GM12878 (cell line): Measurements from ENCODE around the gene TMEM40. TPM values are rescaled to one million over a fixed set of nuclear protein-coding genes. Genes with fewer than 3 reads are reported as not detected.

Experiments used
- ATAC-seq: fragments of 200-7000 bp; cut with Tn5 transposase; 3 replicates; pipeline ENCODE4 v1.9.1; 2020; ENCODE audit warnings: mild to moderate bottlenecking, moderate library complexity
- BruUV-seq: library from RNA; stranded (reverse); fragments of 400-500 nt; replicated peaks from 2 replicates; lab custom pipeline; 2021; lab: Mats Ljungman, UMichigan
- CTCF ChIA-PET: fragments of 300-600 bp; sonication (Branson Sonifier 250); formaldehyde crosslinking; extraction: SDS; loops from one replicate; lab custom pipeline; 2021; ENCODE audit warnings: inconsistent platforms; lab: Yijun Ruan, JAX
- POLR2A ChIA-PET: fragments of 350-600 bp; formaldehyde crosslinking; extraction: SDS; loops from one replicate; lab custom pipeline; 2021; ENCODE audit warnings: inconsistent platforms; lab: Charles Lee
- RAD21 ChIA-PET: fragments of 300-600 bp; sonication (Branson Sonifier 250); formaldehyde crosslinking; loops from one replicate; lab custom pipeline; 2023; ENCODE audit warnings: antibody characterized with exemption; ENCODE audit not compliant: unreplicated experiment; lab: Charles Lee
- SMC1A ChIA-PET: fragments of 300-600 bp; sonication (Branson Sonifier 250); formaldehyde crosslinking; loops from one replicate; lab custom pipeline; 2023; ENCODE audit not compliant: unreplicated experiment, uncharacterized antibody; lab: Charles Lee
- DNase-seq: peaks from one replicate; pipeline ENCODE4 v3.0.0-alpha.2; 2011; ENCODE audit warnings: low read depth, low spot score
- FAIRE-seq: peaks from 3 replicates; lab custom pipeline; 2011; peaks lifted over from hg19 to GRCh38; lab: Jason Lieb, UNC
- H2AFZ ChIP-seq: 2 replicates; pipeline ENCODE4 v1.6.0; 2011; ENCODE audit warnings: low read depth, low read length, control low read depth; ENCODE audit not compliant: control insufficient read depth
- H3K27ac ChIP-seq: 2 replicates; pipeline ENCODE4 v1.5.1; 2011; ENCODE audit warnings: control low read depth; ENCODE audit not compliant: control insufficient read depth, insufficient read depth
- H3K27me3 ChIP-seq, 2 experiments: replicated peaks in 1 of 2; 2 replicates each; pipeline versions ENCODE4 v1.6.0 to v1.6.1; 2011; ENCODE audit warnings: low read length in 1 of 2; ENCODE audit not compliant: control insufficient read depth in 2 of 2, insufficient read depth in 2 of 2
- H3K36me3 ChIP-seq, 2 experiments: 2 replicates each; pipeline ENCODE4 v1.5.1; 2011; ENCODE audit warnings: low read length in 1 of 2; ENCODE audit not compliant: control insufficient read depth in 2 of 2, insufficient read depth in 2 of 2
- H3K4me1 ChIP-seq: 2 replicates; pipeline ENCODE4 v1.6.1; 2011; ENCODE audit warnings: mild to moderate bottlenecking, low read length, moderate library complexity, mixed read lengths; ENCODE audit not compliant: control insufficient read depth, insufficient read depth
- H3K4me2 ChIP-seq: 2 replicates; pipeline ENCODE4 v1.6.0; 2011; ENCODE audit warnings: control low read depth; ENCODE audit not compliant: control insufficient read depth, insufficient read depth
- H3K4me3 ChIP-seq: fragments of 200-600 bp; sonication (generic); 2 replicates; pipeline ENCODE4 v1.5.1; 2016
- H3K79me2 ChIP-seq: 2 replicates; pipeline ENCODE4 v1.6.0; 2011; ENCODE audit warnings: low read length; ENCODE audit not compliant: control insufficient read depth, insufficient read depth
- H3K9ac ChIP-seq: 2 replicates; pipeline ENCODE4 v1.8.0; 2011; ENCODE audit warnings: low read length, control low read depth, mixed read lengths; ENCODE audit not compliant: control insufficient read depth, insufficient read depth
- H3K9me3 ChIP-seq: replicated peaks from 3 replicates; pipeline ENCODE4 v1.5.1; 2011; ENCODE audit warnings: mild to moderate bottlenecking, low read length; ENCODE audit not compliant: control insufficient read depth, insufficient read depth
- H4K20me1 ChIP-seq: 2 replicates; pipeline ENCODE4 v1.6.0; 2011; ENCODE audit not compliant: control insufficient read depth, insufficient read depth
- ESRRA ChIP-seq: IDR thresholded peaks from 2 replicates; pipeline ENCODE4 v1.6.1; 2012; ENCODE audit warnings: mild to moderate bottlenecking, low read length, improper control_type of control experiment
- JUNB ChIP-seq: IDR thresholded peaks from 2 replicates; pipeline ENCODE4 v1.6.1; 2016; ENCODE audit warnings: antibody characterized with exemption, mild to moderate bottlenecking
- POU2F2 ChIP-seq: IDR thresholded peaks from 3 replicates; pipeline ENCODE4 v1.6.1; 2011; ENCODE audit warnings: low read depth, mild to moderate bottlenecking, low read length, borderline replicate concordance
- SREBF1 ChIP-seq: IDR thresholded peaks from 2 replicates; pipeline ENCODE4 v1.6.1; 2012; ENCODE audit warnings: mild to moderate bottlenecking, low read length
- ZBTB4 ChIP-seq: fragments of 450-650 bp; formaldehyde crosslinking; IDR thresholded peaks from 2 replicates; pipeline ENCODE4 v1.4.0; 2022; ENCODE audit warnings: mild to moderate bottlenecking, moderate library complexity
- ZNF207 ChIP-seq: fragments of 450-650 bp; IDR thresholded peaks from 2 replicates; pipeline ENCODE4 v1.6.1; 2014; ENCODE audit warnings: antibody characterized with exemption, mild to moderate bottlenecking, borderline replicate concordance
- WGBS: methylation state at CpG from one replicate; pipeline ENCODE4 v1.1.6; 2016; ENCODE audit warnings: low lambda C conversion rate; ENCODE audit not compliant: insufficient replicate concordance, insufficient coverage; ENCODE audit errors: missing lambda C conversion rate; 5-methylcytosine and 5-hydroxymethylcytosine counted together
- in situ Hi-C: fragments of 300-500 bp; cut with MboI; formaldehyde crosslinking; loops from 9 replicates; pipeline ENCODE4 v1.14.3; 2018; ENCODE audit warnings: mixed read lengths
- intact Hi-C: fragments of 100-400 bp; cut with micrococcal nuclease; formaldehyde crosslinking; loops from one replicate; pipeline ENCODE4 v1.14.2; 2022; ENCODE audit not compliant: unreplicated experiment
- polyA plus RNA-seq, 11 experiments: library from polyadenylated mRNA; depleted of rRNA in 4 of 11; unstranded in 6 of 11; stranded (reverse) in 5 of 11; fragments of >200 nt; fragmentation: Nextera tagmentation in 4 of 11; fragmentation: Illumina TruSeq in 1 of 11; extraction: Ambion mirVana in 4 of 11; extraction: Trizol in 1 of 11; gene quantifications; 1 replicate in 1 of 11; 2 replicates in 10 of 11; pipeline versions ENCODE4 v1.2.1 to v1.2.3, GENCODE V29; 2011 to 2016; ENCODE audit warnings: inconsistent platforms in 2 of 11, missing spikeins in 2 of 11, low read depth in 1 of 11
- total RNA-seq, 4 experiments: library from RNA; depleted of rRNA in 3 of 4; stranded (reverse); fragments of >200 nt in 3 of 4; fragmentation: Illumina TruSeq in 1 of 4; extraction: Trizol in 1 of 4; gene quantifications; 2 replicates each; pipeline versions ENCODE4 v1.2.1 to v1.2.3, GENCODE V29; 2013 to 2021

The TMEM40 gene
- total and polyA plus RNA-seq, 10 of the 15 experiments (the other 5 are each of a cell fraction or from before 2014, with no cell fraction given), result 0.10 to 0.46 (median 0.27) TPM; not detected in 3

- DNase-seq (no peak), FAIRE-seq (no peak), ATAC-seq (no peak)
- intact Hi-C loops, result no loop called here
- no peak overlapping the region for H3K27ac ChIP-seq
- no peaks in the 10 kb centered on the region for H4K20me1 ChIP-seq
- in situ Hi-C loops, result no loop called here
- 33% methylated on average over 4 of the region's 4 CpGs for WGBS
- H3K79me2 ChIP-seq, result no peaks in the 10 kb centered on the region
- ChIA-PET POLR2A (interaction anchor here (0.6 kb wide), 1 partner anchor 474 kb away, joined by 4 read pairs; no protein-coding TSS in a partner anchor), CTCF (no interaction called here), SMC1A (no interaction called here), RAD21 (no interaction called here)
- H3K4me1 ChIP-seq, result peaks cover 24% of the 10 kb centered on the region
- no peak overlapping the region for H3K9ac ChIP-seq
- TF ChIP-seq SREBF1 (no peak), ZBTB4 (CRISPR knock-in tag) (no peak), POU2F2 (no peak), ESRRA (no peak), ZNF207 (no peak), JUNB (no peak)
- H3K4me3 ChIP-seq, result no peak overlapping the region
- no peaks in the 10 kb centered on the region for H3K27me3 ChIP-seq
- no peaks in the 10 kb centered on the region for H3K36me3 ChIP-seq
- no TSS peak for BruUV-seq
- no peak overlapping the region for H2AFZ ChIP-seq
- no peaks in the 10 kb centered on the region for H3K9me3 ChIP-seq
- H3K4me2 ChIP-seq, result no peak overlapping the region
Measured at GRCh38 chr3:12756175-12756574, 2.9 kb downstream of the TMEM40 start.
